Measurements from ENCODE around the gene CDK11B.
A peak's percentile ranks its signal among the peaks of the same experiment; 100 is the strongest.
"Not testable (repeated sequence)": the region's sequence is repeated elsewhere in the genome, so short reads cannot be mapped to it uniquely, and the experiment has no call there.

Gene CDK11B

GRCh38 chr1:1658583-1659549, at the start of gene CDK11B:
Gene CDK11B, minus strand, starts transcription at chr1:1659004. Its CDS starts 1,519 bp downstream, at chr1:1657485.
- peak; percentile 87 to 98 for DNase-seq (ENCODE audit: low read depth in 2 of 2)

DNA sequence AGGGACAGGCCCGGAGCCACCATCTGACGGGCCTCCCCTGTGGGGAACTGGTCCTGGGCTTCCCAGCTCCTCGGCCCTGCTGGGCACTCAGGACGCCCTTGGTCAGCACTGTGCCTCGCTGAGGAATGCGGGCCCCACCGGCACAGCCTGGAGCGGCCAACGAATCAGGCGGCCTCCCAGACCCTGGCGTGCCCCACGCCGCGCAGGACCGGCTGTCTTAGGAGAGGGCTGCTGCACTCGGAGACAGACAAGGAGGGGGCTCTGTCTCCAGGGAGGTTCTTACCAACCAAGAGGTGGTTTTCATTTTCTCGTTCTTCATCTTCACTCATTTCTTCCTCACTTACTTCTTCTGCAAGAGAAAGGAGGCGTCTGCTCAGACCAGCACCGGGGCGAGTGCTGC, 49.1 kb upstream of the CDK11B start:
- not testable (repeated sequence) for DNase-seq (ENCODE audit: low read depth in 2 of 2)

DNA sequence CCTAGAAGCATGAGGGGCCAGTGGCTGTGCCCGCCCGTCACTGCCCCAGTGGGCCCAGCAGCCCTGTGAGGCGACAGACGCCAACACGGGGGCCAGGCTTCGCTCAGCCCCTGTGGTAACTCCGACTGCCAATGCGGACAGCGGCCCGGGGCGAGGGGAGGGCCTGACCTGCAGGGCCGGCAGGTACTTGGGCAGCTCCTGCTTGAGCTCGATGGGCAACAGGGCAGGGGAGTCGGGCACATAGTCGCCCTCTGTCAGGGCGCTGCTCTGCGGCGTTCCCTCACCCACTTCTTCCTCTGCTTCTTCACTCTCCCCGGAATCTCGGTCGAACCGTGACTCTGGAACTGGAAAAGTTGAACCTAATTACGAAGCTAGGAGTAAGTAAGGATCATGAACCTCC, 48.4 kb upstream of the CDK11B start:
- DNase-seq (ENCODE audit: low read depth in 2 of 2), result not testable (repeated sequence)

DNA sequence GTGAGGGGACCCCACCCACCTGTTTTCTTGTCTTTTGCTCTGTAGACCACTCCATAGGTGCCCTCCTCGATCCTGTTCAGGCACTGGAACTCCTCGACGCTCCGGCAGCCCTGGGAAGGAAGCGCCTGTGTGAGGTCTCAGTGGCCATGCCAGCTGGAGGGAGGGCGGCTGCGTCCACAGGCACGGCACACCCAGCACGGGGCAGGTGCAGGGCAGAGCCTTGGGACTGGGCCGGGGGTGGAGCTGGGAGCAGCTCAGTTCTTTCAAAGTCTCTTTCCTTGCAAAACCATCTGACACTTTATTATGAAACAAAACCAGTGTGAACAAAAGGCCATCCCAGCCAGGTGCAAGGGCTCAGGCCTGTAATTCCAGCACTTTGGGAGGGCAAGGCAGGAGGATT, 46.8 kb upstream of the CDK11B start:
- not testable (repeated sequence) for DNase-seq (ENCODE audit: low read depth in 2 of 2)

DNA sequence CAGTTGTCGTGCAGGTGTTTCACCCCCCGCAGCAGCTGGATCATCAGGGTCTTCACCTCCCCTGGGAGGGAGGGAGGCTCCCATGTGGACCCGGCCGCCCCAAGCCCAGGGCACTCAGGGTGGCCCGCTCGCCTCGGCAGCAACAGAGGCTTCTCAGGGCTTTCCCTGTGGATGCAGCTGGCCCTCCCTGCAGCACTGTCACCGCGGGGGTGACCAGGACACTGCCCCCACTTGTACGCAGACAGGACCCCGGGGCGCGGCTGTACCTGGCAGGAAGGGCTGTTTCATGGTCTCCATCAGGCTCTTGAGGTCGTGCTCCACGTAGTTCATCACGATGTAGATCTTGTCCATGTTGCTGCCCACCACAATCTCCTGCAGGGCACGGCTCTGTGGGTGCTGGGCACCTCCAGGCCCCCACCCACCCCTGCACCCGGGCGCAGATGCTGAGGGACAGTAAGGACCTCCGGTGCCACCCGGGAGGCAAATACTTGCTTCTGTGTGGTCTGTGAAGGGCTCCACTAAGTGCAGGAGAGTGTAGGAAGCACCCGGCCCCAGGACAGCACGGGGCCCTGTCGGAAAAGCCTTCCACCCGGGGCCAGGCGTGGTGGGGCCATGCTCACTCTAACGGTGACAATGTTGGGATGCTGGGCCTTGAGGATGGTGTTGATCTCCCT, 45.6 kb upstream of the CDK11B start:
- DNase-seq (ENCODE audit: low read depth in 2 of 2), result not testable (repeated sequence)

DNA sequence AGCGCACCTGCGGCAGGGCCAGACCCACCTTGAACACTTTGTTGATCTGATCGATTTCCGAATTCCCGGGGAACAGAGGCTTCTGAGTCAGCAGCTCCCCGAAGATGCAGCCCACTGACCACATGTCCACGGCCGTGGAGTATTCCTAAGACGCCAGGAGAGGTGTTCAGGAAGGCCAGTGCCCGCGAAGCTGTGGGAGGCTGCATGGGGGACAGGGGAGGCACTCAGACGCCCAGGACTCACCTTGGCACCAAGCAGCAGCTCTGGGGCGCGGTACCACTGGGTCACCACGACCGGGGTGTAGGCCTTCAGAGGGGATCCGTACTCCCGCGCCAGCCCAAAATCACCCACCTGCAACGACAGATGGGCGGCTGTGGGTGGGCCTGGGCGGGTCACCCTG, 45.0 kb upstream of the CDK11B start:
- DNase-seq (ENCODE audit: low read depth in 2 of 2), result no peak

DNA sequence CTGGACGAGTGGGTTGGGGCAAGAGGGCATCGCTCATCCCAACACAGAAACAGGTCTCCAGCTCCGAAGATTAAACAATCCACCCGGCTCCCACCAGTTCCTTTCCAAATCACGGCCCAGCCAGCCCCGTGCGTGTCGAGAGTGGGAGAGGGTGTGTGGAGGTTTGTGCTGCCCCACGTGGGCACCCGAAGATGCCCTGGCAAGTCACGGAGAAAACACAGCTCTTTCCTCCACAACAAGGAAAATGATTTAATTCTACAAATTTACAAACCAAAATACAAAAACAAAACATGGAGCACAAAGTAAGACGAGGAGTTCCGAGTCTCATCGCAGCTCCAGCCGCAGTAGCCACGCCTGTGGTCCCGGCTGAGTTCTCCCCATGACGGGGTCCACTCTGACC, 43.7 kb upstream of the CDK11B start:
- not testable (repeated sequence) for DNase-seq (ENCODE audit: low read depth in 2 of 2)

- DNase-seq (ENCODE audit: low read depth in 2 of 2), result not testable (repeated sequence)
Measured at GRCh38 chr1:1700557-1700956, 41.8 kb upstream of the CDK11B start.

- not testable (repeated sequence) for DNase-seq (ENCODE audit: low read depth in 2 of 2)
Measured at GRCh38 chr1:1700067-1700466, 41.3 kb upstream of the CDK11B start.

- not testable (repeated sequence) for DNase-seq (ENCODE audit: low read depth in 2 of 2)
Measured at GRCh38 chr1:1699061-1699460, 40.3 kb upstream of the CDK11B start.

DNA sequence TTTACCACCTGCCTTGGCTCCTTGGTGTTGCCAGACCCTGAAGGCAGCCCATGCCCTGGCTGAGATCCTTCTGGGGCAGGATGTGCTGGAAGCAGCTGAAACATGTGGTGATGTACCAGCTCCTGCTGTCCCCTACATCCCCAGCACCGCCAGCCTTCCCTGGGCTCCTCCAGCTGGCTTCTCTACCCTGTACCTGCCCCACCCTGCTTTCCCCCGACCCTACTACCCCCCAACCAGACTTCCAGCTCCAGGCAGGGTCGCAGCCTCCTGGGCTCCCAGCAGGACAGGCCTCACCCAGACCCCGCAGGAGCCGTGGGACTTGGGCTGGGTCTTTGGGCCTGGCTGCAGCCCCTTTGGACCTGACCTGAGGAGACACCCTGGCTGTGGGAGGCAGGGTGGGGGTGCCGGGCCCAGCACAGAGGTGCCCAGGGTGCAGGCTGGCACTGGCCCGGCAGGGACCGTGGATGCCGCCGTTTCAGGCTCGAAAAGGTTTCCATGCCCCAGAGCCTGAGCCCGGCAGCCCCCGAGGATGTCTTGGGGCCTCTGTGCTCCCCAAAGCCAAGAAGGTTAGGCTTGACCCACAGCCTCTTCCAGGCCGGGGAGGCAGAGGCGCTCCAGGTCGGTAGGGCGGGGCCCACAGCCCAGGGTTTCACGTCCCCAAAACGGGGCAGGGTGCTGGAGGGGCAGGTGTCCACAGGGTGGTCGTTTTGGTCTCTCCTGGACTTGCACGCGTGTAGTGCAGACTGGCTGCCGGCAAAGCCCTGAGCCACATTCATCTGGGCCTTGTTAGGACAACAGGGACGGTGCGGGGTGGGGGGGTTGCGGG, 38.8 kb upstream of the CDK11B start:
- DNase-seq (ENCODE audit: low read depth in 2 of 2), result not testable (repeated sequence)

GRCh38 chr1:1696431-1697357, 37.9 kb upstream of the CDK11B start:
- DNase-seq (ENCODE audit: low read depth in 2 of 2), result not testable (repeated sequence)

GRCh38 chr1:1692714-1693647, 34.2 kb upstream of the CDK11B start, which contains the start of gene SLC35E2B:
Gene SLC35E2B, minus strand, starts transcription at chr1:1692795. Its CDS starts 16,096 bp downstream, at chr1:1676699.
- peak; percentile 90 for DNase-seq (ENCODE audit: low read depth in 2 of 2)

- DNase-seq (ENCODE audit: low read depth in 2 of 2), result peak; percentile 53 to 59
Measured at GRCh38 chr1:1692324-1692713, 33.5 kb upstream of the CDK11B start.

GRCh38 chr1:1691443-1691842, 32.6 kb upstream of the CDK11B start:
- DNase-seq (ENCODE audit: low read depth in 2 of 2), result not testable (repeated sequence)

DNA sequence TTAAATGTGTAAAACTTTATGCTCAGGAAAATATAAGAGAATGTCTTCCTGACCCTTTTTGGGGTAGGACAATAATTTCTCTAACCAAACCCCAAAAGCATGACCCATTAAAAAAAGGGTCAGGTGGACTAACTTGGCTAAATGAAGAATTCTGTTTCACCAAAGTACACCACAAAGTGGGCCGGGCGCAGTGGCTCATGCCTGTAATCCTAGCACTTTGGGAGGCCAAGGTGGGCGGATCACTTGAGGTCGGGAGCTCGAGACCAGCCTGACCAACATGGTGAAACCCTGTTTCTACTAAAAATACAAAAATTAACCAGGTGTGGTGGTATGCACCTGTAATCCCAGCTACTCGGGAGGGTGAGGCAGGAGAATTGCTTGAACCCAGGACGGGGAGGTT, 30.7 kb upstream of the CDK11B start:
- not testable (repeated sequence) for DNase-seq (ENCODE audit: low read depth in 2 of 2)

GRCh38 chr1:1687846-1688245, 29.0 kb upstream of the CDK11B start:
- no peak for DNase-seq (ENCODE audit: low read depth in 2 of 2)

DNA sequence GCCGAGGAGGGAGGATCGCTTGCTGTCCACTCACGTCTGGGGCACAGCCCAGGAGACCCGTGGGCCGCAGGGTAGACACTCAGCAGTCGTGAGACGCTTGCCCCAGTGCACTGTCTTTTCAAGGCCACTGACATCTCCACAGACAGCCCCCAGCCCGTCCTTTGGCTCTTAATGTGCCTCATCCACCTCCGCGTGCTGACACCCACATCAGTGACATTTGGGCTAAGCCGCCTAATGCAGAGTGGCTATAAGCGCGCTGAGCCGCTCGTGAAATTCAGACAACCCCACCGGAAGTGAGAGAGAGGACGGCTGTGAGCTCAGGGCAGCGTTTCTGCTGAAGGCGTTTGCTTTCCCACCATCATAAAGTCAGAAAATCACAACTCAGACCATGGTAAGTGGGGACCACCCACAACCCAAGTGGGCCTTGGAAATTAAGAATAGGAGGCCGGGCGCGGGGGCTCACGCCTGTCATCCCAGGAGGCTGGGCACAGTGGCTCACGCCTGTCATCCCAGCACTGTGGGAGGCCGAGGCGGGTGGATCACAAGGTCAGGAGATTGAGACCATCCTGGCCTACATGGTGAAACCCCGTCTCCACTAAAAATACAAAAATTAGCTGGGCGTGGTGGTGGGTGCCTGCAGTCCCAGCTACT, 25.4 kb upstream of the CDK11B start:
- no peak for DNase-seq (ENCODE audit: low read depth in 2 of 2)

Measured in activated CD8-positive, alpha-beta memory T cell treated with anti-CD3 and anti-CD28 coated beads for 4 hours (primary cell).